ENCODE data around the gene ST7.

DNA sequence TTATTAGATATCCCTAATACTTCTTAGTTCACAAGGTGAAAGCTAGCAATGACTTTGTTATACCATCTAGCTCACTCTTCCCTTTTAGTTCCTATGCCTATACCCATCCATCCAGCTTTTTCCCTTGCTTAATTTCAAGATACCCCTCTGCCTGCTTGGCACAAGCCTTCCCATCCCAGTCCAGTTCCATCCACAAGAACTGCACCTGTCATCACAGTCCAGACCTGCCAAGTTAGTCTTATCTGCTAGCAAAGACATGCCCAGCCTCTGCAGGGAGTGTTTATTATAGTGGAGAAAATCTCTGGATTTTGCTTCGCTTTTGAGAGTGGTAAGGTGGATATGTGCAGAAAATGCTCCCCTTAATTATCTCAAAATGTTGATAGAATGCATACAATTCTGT, 158.2 kb downstream of the ST7 start:
- TF ChIP-seq, protein P1, sequence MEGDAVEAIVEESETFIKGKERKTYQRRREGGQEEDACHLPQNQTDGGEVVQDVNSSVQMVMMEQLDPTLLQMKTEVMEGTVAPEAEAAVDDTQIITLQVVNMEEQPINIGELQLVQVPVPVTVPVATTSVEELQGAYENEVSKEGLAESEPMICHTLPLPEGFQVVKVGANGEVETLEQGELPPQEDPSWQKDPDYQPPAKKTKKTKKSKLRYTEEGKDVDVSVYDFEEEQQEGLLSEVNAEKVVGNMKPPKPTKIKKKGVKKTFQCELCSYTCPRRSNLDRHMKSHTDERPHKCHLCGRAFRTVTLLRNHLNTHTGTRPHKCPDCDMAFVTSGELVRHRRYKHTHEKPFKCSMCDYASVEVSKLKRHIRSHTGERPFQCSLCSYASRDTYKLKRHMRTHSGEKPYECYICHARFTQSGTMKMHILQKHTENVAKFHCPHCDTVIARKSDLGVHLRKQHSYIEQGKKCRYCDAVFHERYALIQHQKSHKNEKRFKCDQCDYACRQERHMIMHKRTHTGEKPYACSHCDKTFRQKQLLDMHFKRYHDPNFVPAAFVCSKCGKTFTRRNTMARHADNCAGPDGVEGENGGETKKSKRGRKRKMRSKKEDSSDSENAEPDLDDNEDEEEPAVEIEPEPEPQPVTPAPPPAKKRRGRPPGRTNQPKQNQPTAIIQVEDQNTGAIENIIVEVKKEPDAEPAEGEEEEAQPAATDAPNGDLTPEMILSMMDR (IDR thresholded peaks at IDR 0.05; ENCODE audit: poor library complexity): no peak
- TF ChIP-seq EZH2 (IDR thresholded peaks at IDR 0.05; ENCODE audit: borderline replicate concordance) (no peak), EZH2phosphoT487 (IDR thresholded peaks at IDR 0.05; ENCODE audit: low read depth, severe bottlenecking, unreplicated experiment) (no peak)

Measured in hepatocyte (in vitro differentiated cells).